Epithelial cell of prostate (primary cell): Measurements from ENCODE around the gene CFHR5.
"Not testable (repeated sequence)": the region's sequence is repeated elsewhere in the genome, so short reads cannot be mapped to it uniquely, and the experiment has no call there.

Source experiments
- DNase-seq: peaks from one replicate; pipeline ENCODE4 v3.0.0-alpha.2; 2011; ENCODE audit warnings: low read depth, low spot score
- H3K27ac ChIP-seq: fragments of 450-650 bp; 2 replicates; pipeline ENCODE4 v1.5.1; 2017; ENCODE audit warnings: mild to moderate bottlenecking

The CFHR5 gene

DNA sequence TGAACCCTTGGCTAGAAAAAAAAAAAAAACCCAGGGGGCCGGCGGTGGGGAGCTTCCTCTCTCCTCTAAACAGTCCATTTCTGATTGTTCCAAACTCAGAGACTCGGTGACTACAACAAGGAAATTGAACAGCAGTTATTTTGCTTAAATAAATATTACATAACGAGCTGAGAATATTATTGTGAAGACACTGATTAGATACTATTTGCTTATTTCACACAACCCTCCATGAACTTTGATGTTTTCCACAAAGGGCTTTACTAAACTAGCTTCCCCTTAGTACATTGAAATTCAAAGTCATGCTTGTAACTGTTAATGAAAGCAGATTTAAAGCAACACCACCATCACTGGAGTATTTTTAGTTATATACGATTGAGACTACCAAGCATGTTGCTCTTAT is at the start of gene CFHR5:
TSS of gene CFHR5 (plus strand) at position 279 of the 400 bp plus-strand sequence. CDS start at position 388, 109 bp downstream.
- DNase-seq, result no peak
- no peak within 1 kb of the TSS for H3K27ac ChIP-seq

DNA sequence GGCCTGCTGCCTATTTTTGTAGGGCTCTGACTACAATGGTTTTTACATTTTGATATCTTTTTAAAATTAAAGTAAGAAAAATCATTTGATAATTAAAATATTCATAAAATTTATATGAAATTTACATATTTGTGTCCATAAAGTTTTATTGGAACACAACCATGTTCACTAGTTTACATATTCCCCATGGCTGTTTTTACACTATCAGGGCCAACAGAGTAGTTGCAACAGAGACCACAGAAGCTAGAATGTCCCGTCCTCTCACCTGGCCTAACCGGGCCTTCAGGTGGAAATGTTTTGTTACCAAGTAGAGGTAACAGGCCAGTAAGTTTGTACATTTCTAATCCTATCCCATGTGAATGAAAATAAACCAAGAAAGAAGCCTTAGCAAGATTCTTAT is 44.5 kb upstream of the CFHR5 start:
- DNase-seq, H3K27ac ChIP-seq: not testable (repeated sequence)

DNA sequence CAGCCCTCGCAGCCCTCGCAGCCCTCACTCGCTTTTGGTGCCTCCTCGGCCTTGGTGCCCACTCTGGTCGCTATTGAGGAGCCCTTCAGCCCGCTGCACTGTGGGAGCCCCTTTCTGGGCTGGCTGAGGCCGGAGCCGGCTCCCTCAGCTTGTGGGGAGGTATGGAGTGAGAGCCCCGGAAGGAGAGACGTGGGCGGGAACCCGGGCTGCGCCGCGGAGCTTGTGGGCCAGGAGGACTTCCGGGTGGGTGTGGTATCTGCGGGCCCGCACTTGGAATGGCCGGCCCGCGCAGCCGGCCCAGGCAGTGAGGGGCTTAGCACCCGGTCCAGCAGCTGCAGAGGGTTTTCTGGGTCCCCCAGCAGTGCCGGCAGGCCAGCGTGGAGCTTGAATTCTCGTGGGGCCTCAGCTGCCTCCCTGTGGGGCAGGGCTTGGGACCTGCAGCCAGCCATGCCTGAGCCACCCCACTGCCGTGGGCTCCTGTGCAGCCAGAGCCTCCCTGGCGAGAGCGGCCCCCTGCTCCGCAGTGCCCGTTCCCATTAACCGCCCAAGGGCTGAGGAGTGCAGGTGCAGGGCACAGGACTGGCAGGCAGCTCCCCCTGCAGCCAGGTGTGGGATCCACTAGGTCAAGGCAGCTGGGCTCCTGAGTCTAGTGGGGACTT is 43.7 kb upstream of the CFHR5 start:
- no peak overlapping the region for H3K27ac ChIP-seq
- DNase-seq, result no peak

- DNase-seq, H3K27ac ChIP-seq: not testable (repeated sequence)
Observed at GRCh38 chr1:196941474-196941873, 35.9 kb upstream of the CFHR5 start.

DNA sequence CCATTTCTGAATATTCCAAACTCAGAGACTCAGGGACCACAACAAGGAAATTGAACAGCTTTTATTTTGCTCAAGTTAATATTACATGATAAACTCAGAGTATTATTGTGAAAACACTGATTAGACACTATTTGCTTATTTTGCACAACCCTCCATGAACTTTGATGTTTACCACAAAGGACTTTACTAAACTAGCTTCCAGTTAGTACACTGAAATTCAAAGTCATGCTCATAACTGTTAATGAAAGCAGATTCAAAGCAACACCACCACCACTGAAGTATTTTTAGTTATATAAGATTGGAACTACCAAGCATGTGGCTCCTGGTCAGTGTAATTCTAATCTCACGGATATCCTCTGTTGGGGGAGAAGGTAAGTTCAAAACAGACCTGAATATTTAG is 33.8 kb upstream of the CFHR5 start, which contains the start of gene CFHR2:
TSS of gene CFHR2 (plus strand) at position 171 of the 400 bp plus-strand sequence. CDS start at position 314, 143 bp downstream.
- not testable (repeated sequence) for H3K27ac ChIP-seq, DNase-seq

DNA sequence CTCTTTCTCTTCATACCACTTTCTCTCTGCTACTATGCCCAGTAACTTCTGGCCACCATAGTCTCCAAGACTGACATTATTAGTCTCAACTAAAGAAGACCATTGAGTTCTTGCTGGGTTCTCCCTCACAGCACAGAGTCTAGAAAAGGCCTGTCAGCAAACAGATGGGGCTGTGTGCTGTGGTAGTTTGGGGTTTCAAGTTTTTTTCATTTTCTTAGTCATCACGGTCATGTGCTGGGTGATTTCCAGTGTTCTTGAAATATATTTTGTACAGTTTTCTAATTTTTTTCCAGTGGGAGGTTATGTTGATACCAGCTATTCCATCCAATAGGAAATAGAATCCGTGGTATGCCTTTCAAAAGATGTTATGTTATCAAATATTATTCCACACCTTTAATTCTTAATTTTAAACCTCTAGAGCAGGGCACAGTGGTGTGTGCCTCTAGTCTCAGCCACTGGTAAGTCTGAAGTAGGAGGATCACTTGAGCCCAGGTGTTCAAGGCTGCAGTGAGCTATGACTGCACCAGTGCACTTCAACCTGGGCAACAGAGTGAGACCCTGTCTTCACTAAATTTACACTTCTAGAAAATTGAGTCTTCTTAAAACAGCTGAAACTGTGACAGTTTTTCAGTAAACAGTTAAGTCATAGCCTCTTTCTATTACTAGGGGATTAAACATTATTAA is 25.5 kb upstream of the CFHR5 start:
- H3K27ac ChIP-seq, result no peak overlapping the region
- DNase-seq, result no peak

- no peak for DNase-seq
- no peak overlapping the region for H3K27ac ChIP-seq
Observed at GRCh38 chr1:196954778-196955177, 22.6 kb upstream of the CFHR5 start.

DNA sequence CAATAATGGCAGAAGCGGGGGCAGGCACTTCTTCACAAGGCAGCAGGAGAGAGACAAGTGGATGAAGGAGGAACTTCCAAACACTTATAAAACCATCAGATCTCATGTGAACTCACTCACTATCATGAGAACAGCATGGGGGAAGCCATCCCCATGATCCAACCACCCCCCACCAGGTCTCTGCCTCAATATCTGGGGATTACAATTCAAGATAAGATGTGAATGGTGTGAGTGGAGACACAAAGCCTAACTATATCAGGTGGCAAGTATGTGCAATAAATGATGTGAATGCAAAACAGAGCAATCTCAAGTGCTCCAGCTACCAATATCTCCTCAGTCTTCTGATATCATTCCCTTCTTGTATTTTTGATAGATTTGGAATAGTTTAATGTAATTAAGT is 21.4 kb upstream of the CFHR5 start:
- DNase-seq, result no peak
- no peak overlapping the region for H3K27ac ChIP-seq

DNA sequence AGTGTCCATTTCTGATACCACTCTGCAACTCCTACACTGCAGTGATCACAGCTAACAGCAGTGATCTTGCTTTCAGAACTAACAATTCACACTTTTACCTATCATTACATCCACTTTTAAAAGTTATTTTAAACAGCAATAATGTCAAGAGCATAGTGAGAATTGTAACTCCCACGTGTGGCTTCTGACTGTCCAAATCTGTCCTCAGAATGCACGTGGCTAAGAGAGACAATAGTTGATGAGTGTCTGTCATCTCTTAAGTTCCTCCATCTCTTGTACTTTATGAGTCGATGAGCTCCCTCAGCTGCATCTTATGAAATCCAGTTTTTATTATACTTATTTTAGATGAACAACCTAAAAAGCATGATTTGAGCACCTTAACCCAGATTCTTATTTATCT is 16.5 kb upstream of the CFHR5 start:
- no peak for DNase-seq
- no peak overlapping the region for H3K27ac ChIP-seq

- H3K27ac ChIP-seq, result no peak overlapping the region
- DNase-seq, result no peak
Observed at GRCh38 chr1:196970182-196970581, 7.2 kb upstream of the CFHR5 start.

DNA sequence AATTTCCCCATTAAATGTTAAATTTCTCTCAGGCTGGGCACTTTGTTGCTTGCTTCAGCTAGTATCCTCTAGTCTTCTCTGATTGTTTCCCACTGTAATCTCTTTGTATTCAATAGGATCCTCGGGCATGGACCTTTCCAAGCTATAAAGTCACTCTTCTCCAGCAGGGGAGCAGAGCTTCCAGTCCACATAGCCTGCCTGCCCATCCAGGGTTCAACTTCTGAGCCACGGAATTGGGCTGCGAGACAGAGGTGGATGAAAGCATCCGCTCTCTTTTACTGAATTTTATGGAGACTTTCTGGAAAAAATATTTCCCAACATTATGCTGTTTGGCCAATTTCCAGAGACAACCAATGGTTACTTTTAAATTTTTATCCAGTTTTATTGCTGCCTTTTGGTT is 1.1 kb upstream of the CFHR5 start:
- no peak for DNase-seq
- no peak overlapping the region for H3K27ac ChIP-seq

- H3K27ac ChIP-seq, result no peak overlapping the region
- DNase-seq, result no peak
Observed at GRCh38 chr1:196980859-196981258, 3.5 kb downstream of the CFHR5 start.

DNA sequence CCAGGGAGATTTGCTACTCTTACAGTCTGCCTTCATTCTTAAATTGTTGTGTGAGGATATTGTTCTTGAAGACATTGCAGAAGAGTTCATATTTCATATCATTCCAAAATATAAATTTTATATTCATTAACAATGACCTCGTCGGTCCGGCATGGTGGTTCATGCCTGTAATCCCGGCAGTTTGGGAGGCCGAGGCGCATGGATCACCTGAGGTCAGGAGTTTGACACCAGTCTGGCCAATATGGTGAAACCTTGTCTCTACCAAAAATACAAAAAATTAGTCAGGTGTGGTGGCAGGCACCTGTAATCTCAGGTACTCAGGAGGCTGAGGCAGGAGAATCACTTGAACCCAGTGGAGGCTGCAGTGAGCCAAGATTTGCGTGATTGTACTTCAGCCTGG is 4.9 kb downstream of the CFHR5 start:
- not testable (repeated sequence) for DNase-seq, H3K27ac ChIP-seq

- DNase-seq, result peak; percentile 18
- not testable (repeated sequence) for H3K27ac ChIP-seq
Observed at GRCh38 chr1:196991919-196992651, 14.7 kb downstream of the CFHR5 start.

- H3K27ac ChIP-seq, result no peak overlapping the region
- DNase-seq, result no peak
Observed at GRCh38 chr1:196993916-196994315, 16.6 kb downstream of the CFHR5 start.

DNA sequence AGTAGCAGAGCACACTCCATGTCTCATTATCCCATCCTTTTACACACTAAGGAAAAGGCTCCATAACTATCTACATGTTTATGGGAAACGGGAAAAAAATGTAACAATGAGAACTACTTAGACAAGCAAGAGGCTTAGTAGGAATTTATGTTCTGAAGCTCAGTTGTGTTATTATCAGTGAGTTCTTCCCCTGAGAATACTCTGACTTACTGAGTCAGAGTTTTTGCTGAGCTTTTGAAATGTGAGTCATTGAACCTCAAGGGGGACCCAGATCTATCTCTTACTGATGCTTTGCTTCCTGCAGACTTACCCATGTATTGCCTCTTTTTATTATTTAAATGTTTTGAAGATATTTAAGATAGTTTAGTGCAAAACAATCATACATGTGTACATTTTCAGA is 20.1 kb downstream of the CFHR5 start:
- DNase-seq, result no peak
- H3K27ac ChIP-seq, result no peak overlapping the region

DNA sequence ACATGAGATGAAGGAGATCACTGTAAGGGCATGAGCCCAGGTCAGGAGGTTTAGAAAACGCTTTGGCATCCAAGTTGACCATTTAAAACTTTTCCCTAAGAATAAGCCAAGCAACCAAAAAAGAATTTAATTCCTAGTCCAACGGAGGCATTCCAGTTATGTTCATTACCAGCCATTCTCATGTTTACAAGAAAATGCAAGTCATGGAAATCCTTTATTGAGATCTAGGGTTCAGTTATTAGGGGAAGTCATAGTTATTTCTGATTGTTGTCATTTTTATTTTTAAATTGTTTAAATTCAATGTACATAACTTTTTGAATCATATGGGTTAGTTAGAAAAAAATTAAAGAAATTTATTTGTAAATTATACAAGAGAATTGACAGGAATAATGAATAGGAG is 24.5 kb downstream of the CFHR5 start:
- DNase-seq, result no peak

GRCh38 chr1:197003132-197003531 is 25.8 kb downstream of the CFHR5 start:
- DNase-seq, result no peak
- H3K27ac ChIP-seq, result no peak overlapping the region

More for the DNA sequence above, 24.5 kb downstream of the CFHR5 start:
- H3K27ac ChIP-seq, result no peak overlapping the region

- DNase-seq, result no peak
- H3K27ac ChIP-seq, result no peak overlapping the region
Observed at GRCh38 chr1:197008861-197009260, 31.5 kb downstream of the CFHR5 start.

DNA sequence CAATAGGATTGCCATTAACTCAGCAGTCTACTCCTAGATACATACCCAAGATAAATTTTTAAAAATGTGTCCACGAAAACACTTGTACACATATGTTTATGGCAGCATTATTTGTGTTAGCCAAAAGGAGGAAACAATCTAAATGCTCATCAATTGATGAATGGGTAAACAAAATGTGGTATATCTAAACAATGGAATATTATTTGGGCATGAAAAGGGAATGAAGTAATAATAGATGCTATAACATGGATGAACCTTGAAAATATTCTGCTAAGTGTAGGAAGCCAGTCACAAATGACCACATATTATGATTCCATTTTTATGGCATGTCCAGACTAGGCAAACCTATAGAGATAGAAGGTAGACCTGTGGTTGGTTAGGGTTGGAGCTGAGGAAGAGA is 34.3 kb downstream of the CFHR5 start:
- H3K27ac ChIP-seq, result no peak overlapping the region
- no peak for DNase-seq

DNA sequence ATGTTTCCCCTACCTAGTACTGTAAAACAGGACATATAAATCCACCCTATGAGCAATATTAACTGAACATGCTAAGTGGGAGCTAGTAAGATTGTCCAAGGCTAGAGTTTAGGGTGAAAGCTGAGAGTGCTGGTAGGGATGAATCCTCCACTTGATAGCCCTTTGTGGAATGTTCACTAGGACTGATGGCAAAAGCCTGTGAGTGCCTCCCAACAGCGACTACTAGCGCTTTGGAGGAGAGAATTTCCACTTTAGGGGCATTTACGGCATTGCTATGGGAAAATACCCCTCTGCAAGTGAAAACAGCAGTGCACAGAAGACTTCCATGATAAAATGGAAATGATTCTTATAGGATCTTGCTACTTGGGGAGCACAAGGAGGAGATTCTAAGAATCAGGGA is 35.9 kb downstream of the CFHR5 start:
- H3K27ac ChIP-seq, result no peak overlapping the region
- no peak for DNase-seq
